GM12875 (cell line): ENCODE data around the gene LCP1.

Experiments
- H3K4me3 ChIP-seq: one replicate; pipeline ENCODE4 v1.5.1; 2011; ENCODE audit warnings: low read depth, low read length, control low read depth
- CTCF ChIP-seq: IDR thresholded peaks from 2 replicates; pipeline ENCODE4 v1.5.1; 2011; ENCODE audit warnings: low read depth, mild to moderate bottlenecking, control low read depth, inconsistent platforms, low read length, moderate library complexity, borderline replicate concordance; ENCODE audit not compliant: insufficient read depth

Gene LCP1

GRCh38 chr13:46146898-46147297 lies 35.1 kb downstream of the LCP1 start:
- H3K4me3 ChIP-seq: no peak overlapping the region
- no peak for TF ChIP-seq CTCF

GRCh38 chr13:46145950-46146349 lies 36.0 kb downstream of the LCP1 start:
- H3K4me3 ChIP-seq: no peak overlapping the region
- TF ChIP-seq CTCF: no peak

- H3K4me3 ChIP-seq: no peak overlapping the region
- TF ChIP-seq CTCF: no peak
Observed at GRCh38 chr13:46145135-46145534, 36.8 kb downstream of the LCP1 start.

GRCh38 chr13:46143184-46143701 lies 38.7 kb downstream of the LCP1 start:
- no peak for TF ChIP-seq CTCF
- H3K4me3 ChIP-seq: no peak overlapping the region

GRCh38 chr13:46142776-46143175 lies 39.2 kb downstream of the LCP1 start:
- no peak for TF ChIP-seq CTCF
- H3K4me3 ChIP-seq: no peak overlapping the region

GRCh38 chr13:46140044-46140443 lies 41.9 kb downstream of the LCP1 start:
- no peak overlapping the region for H3K4me3 ChIP-seq
- TF ChIP-seq CTCF: no peak

GRCh38 chr13:46137627-46138317 lies 44.2 kb downstream of the LCP1 start:
- TF ChIP-seq CTCF: no peak
- no peak overlapping the region for H3K4me3 ChIP-seq
